ACHN (cell line): ENCODE data around the gene HLA-DRB1.
"Not testable (repeated sequence)": the region's sequence is repeated elsewhere in the genome, so short reads cannot be mapped to it uniquely, and the experiment has no call there.

Source experiments
- DNase-seq: peaks from one replicate; pipeline ENCODE4 v3.0.0-alpha.2; 2015
- in situ Hi-C: cut with HindIII; loops from 2 replicates; pipeline ENCODE4 v1.10.0; 2017; ENCODE audit warnings: low sequenced_read_pairs, low pct_ligation_motif_present, low pct_unique_long_range_greater_than_20kb

The HLA-DRB1 gene

GRCh38 chr6:32589596-32590449 lies at the start of gene HLA-DRB1:
Gene HLA-DRB1 (minus strand): TSS chr6:32589848. CDS start chr6:32589742, 106 bp downstream.
- in situ Hi-C loops: no loop called here
- peak; percentile 9 for DNase-seq

- no peak for DNase-seq
- in situ Hi-C loops: no loop called here
Measured at GRCh38 chr6:32638532-32639219, 49.0 kb upstream of the HLA-DRB1 start.

GRCh38 chr6:32637883-32638282 lies 48.2 kb upstream of the HLA-DRB1 start:
- no peak for DNase-seq
- in situ Hi-C loops: no loop called here

GRCh38 chr6:32637219-32637880 lies 47.7 kb upstream of the HLA-DRB1 start, which contains the start of gene HLA-DQA1:
Gene HLA-DQA1 (plus strand): TSS chr6:32637406. CDS start chr6:32637459, 53 bp downstream.
- in situ Hi-C loops: no loop called here
- no peak for DNase-seq

- in situ Hi-C loops: no loop called here
- no peak for DNase-seq
Measured at GRCh38 chr6:32635526-32636123, 46.0 kb upstream of the HLA-DRB1 start.

- in situ Hi-C loops, DNase-seq: not testable (repeated sequence)
Measured at GRCh38 chr6:32629793-32630192, 40.1 kb upstream of the HLA-DRB1 start.

- DNase-seq: peak; percentile 35
- in situ Hi-C loops: no loop called here
Measured at GRCh38 chr6:32627831-32628230, 38.2 kb upstream of the HLA-DRB1 start.

- in situ Hi-C loops: no loop called here
- no peak for DNase-seq
Measured at GRCh38 chr6:32627249-32627648, 37.6 kb upstream of the HLA-DRB1 start.

- DNase-seq: no peak
- in situ Hi-C loops: no loop called here
Measured at GRCh38 chr6:32625137-32625536, 35.5 kb upstream of the HLA-DRB1 start.

GRCh38 chr6:32624565-32624964 lies 34.9 kb upstream of the HLA-DRB1 start:
- in situ Hi-C loops: no loop called here
- DNase-seq: no peak

GRCh38 chr6:32623693-32624092 lies 34.0 kb upstream of the HLA-DRB1 start:
- no peak for DNase-seq
- in situ Hi-C loops: no loop called here

- in situ Hi-C loops: no loop called here
- peak; percentile 71 for DNase-seq
Measured at GRCh38 chr6:32622545-32623401, 33.1 kb upstream of the HLA-DRB1 start.

- in situ Hi-C loops: no loop called here
- no peak for DNase-seq
Measured at GRCh38 chr6:32621372-32621771, 31.7 kb upstream of the HLA-DRB1 start.

- no peak for DNase-seq
- in situ Hi-C loops: no loop called here
Measured at GRCh38 chr6:32617751-32618150, 28.1 kb upstream of the HLA-DRB1 start.

GRCh38 chr6:32615885-32616532 lies 26.4 kb upstream of the HLA-DRB1 start:
- no peak for DNase-seq
- in situ Hi-C loops: no loop called here

- DNase-seq: no peak
- in situ Hi-C loops: no loop called here
Measured at GRCh38 chr6:32614366-32615081, 24.9 kb upstream of the HLA-DRB1 start.

GRCh38 chr6:32613475-32613874 lies 23.8 kb upstream of the HLA-DRB1 start:
- DNase-seq: no peak
- in situ Hi-C loops: no loop called here
